Activated CD4-positive, alpha-beta T cell treated with anti-CD3 and anti-CD28 coated beads, Interleukin-2, amount 50 U/mL, for 48 hours (primary cell): ENCODE measurements around the gene MACROH2A2.
"Not testable (repeated sequence)": the region's sequence is repeated elsewhere in the genome, so short reads cannot be mapped to it uniquely, and the experiment has no call there.

Source experiments
- DNase-seq, 2 experiments: peaks; one replicate each; pipeline ENCODE4 v3.0.0-alpha.2; 2020

MACROH2A2 gene

GRCh38 chr10:70068925-70069324 is 16.3 kb downstream of the MACROH2A2 start:
- DNase-seq, result no peak

GRCh38 chr10:70069346-70069745 is 16.7 kb downstream of the MACROH2A2 start:
- DNase-seq, result no peak

- no peak for DNase-seq
Measured at GRCh38 chr10:70070834-70071233, 18.2 kb downstream of the MACROH2A2 start.

- DNase-seq, result no peak
Measured at GRCh38 chr10:70074165-70074564, 21.5 kb downstream of the MACROH2A2 start.

- DNase-seq, result no peak
Measured at GRCh38 chr10:70074971-70075370, 22.3 kb downstream of the MACROH2A2 start.

- DNase-seq, result no peak
Measured at GRCh38 chr10:70078329-70078728, 25.7 kb downstream of the MACROH2A2 start.

GRCh38 chr10:70078937-70079336 is 26.3 kb downstream of the MACROH2A2 start:
- no peak for DNase-seq

GRCh38 chr10:70080789-70081188 is 28.1 kb downstream of the MACROH2A2 start:
- not testable (repeated sequence) for DNase-seq

- no peak for DNase-seq
Measured at GRCh38 chr10:70084189-70084588, 31.5 kb downstream of the MACROH2A2 start.

GRCh38 chr10:70085975-70086613 is 33.4 kb downstream of the MACROH2A2 start:
- DNase-seq, result no peak

GRCh38 chr10:70087616-70088307 is 35.1 kb downstream of the MACROH2A2 start:
- DNase-seq, result no peak

- no peak for DNase-seq
Measured at GRCh38 chr10:70088308-70088698, 35.7 kb downstream of the MACROH2A2 start.

GRCh38 chr10:70090013-70090412 is 37.4 kb downstream of the MACROH2A2 start:
- DNase-seq, result no peak

GRCh38 chr10:70090951-70091350 is 38.3 kb downstream of the MACROH2A2 start:
- DNase-seq, result no peak

GRCh38 chr10:70092389-70092718 is 39.7 kb downstream of the MACROH2A2 start:
- DNase-seq, result no peak

- DNase-seq, result peak; percentile 11 to 25
Measured at GRCh38 chr10:70093335-70093944, 40.8 kb downstream of the MACROH2A2 start.

GRCh38 chr10:70094250-70094649 is 41.6 kb downstream of the MACROH2A2 start:
- DNase-seq, result no peak

- DNase-seq, result no peak
Measured at GRCh38 chr10:70096016-70096704, 43.5 kb downstream of the MACROH2A2 start.

- DNase-seq, result no peak
Measured at GRCh38 chr10:70096705-70097420, 44.2 kb downstream of the MACROH2A2 start.

- DNase-seq, result no peak
Measured at GRCh38 chr10:70097459-70097858, 44.8 kb downstream of the MACROH2A2 start.

- no peak for DNase-seq
Measured at GRCh38 chr10:70098271-70098670, 45.6 kb downstream of the MACROH2A2 start.

GRCh38 chr10:70101068-70101562 is 48.5 kb downstream of the MACROH2A2 start:
- DNase-seq, result not testable (repeated sequence)

- no peak for DNase-seq
Measured at GRCh38 chr10:70101668-70102067, 49.0 kb downstream of the MACROH2A2 start.
